DMS 273 (cell line): ENCODE measurements around the gene BMP2K.

Experiments used
- DNase-seq: peaks from one replicate; lab custom pipeline; 2025; ENCODE audit not compliant: unreplicated experiment; lab: John Stamatoyannopoulos, UW

BMP2K gene

GRCh38 chr4:78763763-78764387 lies 12.3 kb upstream of the BMP2K start:
- DNase-seq = no peak

- no peak for DNase-seq
These were observed 11.6 kb upstream of the BMP2K start for GRCh38 chr4:78764498-78764961.

GRCh38 chr4:78765432-78766006 lies 10.6 kb upstream of the BMP2K start:
- DNase-seq = no peak

- DNase-seq = no peak
These were observed 10.1 kb upstream of the BMP2K start for GRCh38 chr4:78766026-78766425.

- DNase-seq = no peak
These were observed 9.5 kb upstream of the BMP2K start for GRCh38 chr4:78766650-78767049.

- no peak for DNase-seq
These were observed 8.8 kb upstream of the BMP2K start for GRCh38 chr4:78767350-78767749.

GRCh38 chr4:78768452-78769180 lies 7.5 kb upstream of the BMP2K start:
- DNase-seq = no peak

- DNase-seq = no peak
These were observed 6.0 kb upstream of the BMP2K start for GRCh38 chr4:78770091-78770642.

- DNase-seq = no peak
These were observed 3.5 kb upstream of the BMP2K start for GRCh38 chr4:78772526-78773091.

GRCh38 chr4:78774417-78774816 lies 1.7 kb upstream of the BMP2K start:
- DNase-seq = no peak

- peak; percentile 86 for DNase-seq
These were observed 659 bp upstream of the BMP2K start for GRCh38 chr4:78775303-78776078.

- DNase-seq = peak; percentile 65
These were observed 802 bp downstream of the BMP2K start for GRCh38 chr4:78776729-78777575.

GRCh38 chr4:78777576-78777940 lies 1.4 kb downstream of the BMP2K start:
- no peak for DNase-seq

GRCh38 chr4:78778530-78778929 lies 2.4 kb downstream of the BMP2K start:
- DNase-seq = no peak

- no peak for DNase-seq
These were observed 3.1 kb downstream of the BMP2K start for GRCh38 chr4:78779280-78779679.

GRCh38 chr4:78780093-78780492 lies 3.9 kb downstream of the BMP2K start:
- no peak for DNase-seq

GRCh38 chr4:78781139-78781538 lies 5.0 kb downstream of the BMP2K start:
- DNase-seq = no peak

- DNase-seq = no peak
These were observed 5.8 kb downstream of the BMP2K start for GRCh38 chr4:78781924-78782323.

- DNase-seq = peak; percentile 10
These were observed 8.2 kb downstream of the BMP2K start for GRCh38 chr4:78784236-78784865.
